Endodermal cell (in vitro differentiated cells): Measurements from ENCODE around the gene SYCP2L. TPM values are rescaled to one million over a fixed set of nuclear protein-coding genes. Genes with fewer than 3 reads are reported as not detected.

Source experiments
- DNase-seq: peaks from one replicate; pipeline ENCODE4 v3.0.0-alpha.2; 2017
- H3K27ac ChIP-seq: 2 replicates; pipeline ENCODE4 v1.5.1; 2013; ENCODE audit warnings: mild to moderate bottlenecking, low read depth, low read length, moderate library complexity
- H3K27me3 ChIP-seq: 2 replicates; pipeline ENCODE4 v1.6.1; 2013; ENCODE audit warnings: mild to moderate bottlenecking, low read length, moderate library complexity; ENCODE audit not compliant: insufficient read depth, control insufficient read depth, poor library complexity, severe bottlenecking
- H3K36me3 ChIP-seq: 2 replicates; pipeline ENCODE4 v1.7.0; 2013; ENCODE audit warnings: mild to moderate bottlenecking, low read length, moderate library complexity; ENCODE audit not compliant: control insufficient read depth, insufficient read depth
- H3K4me1 ChIP-seq: one replicate; pipeline ENCODE4 v1.7.0; 2013; ENCODE audit warnings: low read length; ENCODE audit not compliant: control insufficient read depth, insufficient read depth
- H3K4me3 ChIP-seq: 2 replicates; pipeline ENCODE4 v1.5.1; 2013; ENCODE audit warnings: mild to moderate bottlenecking, low read length, moderate library complexity
- H3K9ac ChIP-seq: 2 replicates; pipeline ENCODE4 v1.6.1; 2013; ENCODE audit warnings: mild to moderate bottlenecking, low read length, moderate library complexity; ENCODE audit not compliant: poor library complexity, severe bottlenecking; ENCODE audit errors: extremely low read depth
- H3K9me3 ChIP-seq: 2 replicates; pipeline ENCODE4 v1.6.1; 2013; ENCODE audit warnings: mild to moderate bottlenecking, low read length, moderate library complexity; ENCODE audit not compliant: control insufficient read depth
- H3K27ac Mint-ChIP-seq: 2 replicates; pipeline ENCODE4 v1.8.0; 2020; ENCODE audit warnings: mixed read lengths
- H3K27me3 Mint-ChIP-seq: 2 replicates; pipeline ENCODE4 v1.8.0; 2021; ENCODE audit warnings: mild to moderate bottlenecking, mixed read lengths; ENCODE audit not compliant: insufficient read depth
- H3K36me3 Mint-ChIP-seq: 2 replicates; pipeline ENCODE4 v1.8.0; 2020; ENCODE audit warnings: low read depth, mixed read lengths
- H3K4me1 Mint-ChIP-seq: 2 replicates; pipeline ENCODE4 v1.8.0; 2020; ENCODE audit warnings: mixed read lengths
- H3K4me3 Mint-ChIP-seq: 2 replicates; pipeline ENCODE4 v1.8.0; 2020; ENCODE audit warnings: mild to moderate bottlenecking, moderate library complexity, mixed read lengths
- H3K9me3 Mint-ChIP-seq: 2 replicates; pipeline ENCODE4 v1.8.0; 2020; ENCODE audit warnings: mild to moderate bottlenecking, mixed read lengths
- CTCF ChIP-seq: fragments of 200-600 bp; sonication (generic); conservative IDR thresholded peaks from 2 replicates; pipeline ENCODE4 v1.5.0; 2021; ENCODE audit warnings: antibody characterized with exemption, mild to moderate bottlenecking
- WGBS, 2 experiments: methylation state at CpG; one replicate each; pipeline versions ENCODE4 v1.1.5 to v1.1.7; 2013; ENCODE audit warnings: missing lambda C conversion rate in 2 of 2, mixed read lengths in 1 of 2; ENCODE audit not compliant: insufficient coverage in 1 of 2, insufficient read length in 1 of 2; 5-methylcytosine and 5-hydroxymethylcytosine counted together
- total RNA-seq, 2 donors: library from RNA; stranded (reverse); fragmentation: NEBNext Ultra II Directional in 1 of 2; extraction: Animal tissue kit (Norgen Biotek cat#: 25700) in 1 of 2; gene quantifications; 2 replicates in 1 of 2; 3 replicates in 1 of 2; pipeline ENCODE4 v1.2.1, GENCODE V29; 2021

Gene SYCP2L
- total RNA-seq, 2 donors from 2014 or later, result 4.2 to 12.4 TPM

- TF ChIP-seq CTCF, result peak; percentile 55
- 76% methylated on average over 3 of the region's 3 CpGs; no CpG with 5 or more reads in 1 of the 2 experiments for WGBS, 2 experiments
- no peaks in the 10 kb centered on the region for H3K9me3 ChIP-seq
- no peak overlapping the region for H3K9ac ChIP-seq
- H3K4me3 ChIP-seq, result no peak overlapping the region
- Mint-ChIP-seq H3K27me3 (peaks cover 12% of the 10 kb centered on the region), H3K36me3 (peaks cover 4% of the 10 kb centered on the region), H3K4me3 (no peak overlapping the region), H3K4me1 (peaks cover 40% of the 10 kb centered on the region), H3K9me3 (no peaks in the 10 kb centered on the region), H3K27ac (no peak overlapping the region)
- no peaks in the 10 kb centered on the region for H3K27me3 ChIP-seq
- no peak overlapping the region for H3K27ac ChIP-seq
- peaks cover 37% of the 10 kb centered on the region for H3K4me1 ChIP-seq
- H3K36me3 ChIP-seq, result peaks cover 18% of the 10 kb centered on the region
- DNase-seq, result peak; percentile 57
These were observed 126.8 kb downstream of the SYCP2L start for GRCh38 chr6:11013721-11014070.

GRCh38 chr6:11015102-11015501, 128.2 kb downstream of the SYCP2L start:
- Histone ChIP-seq H3K27me3 (no peaks in the 10 kb centered on the region), H3K36me3 (peaks cover 7% of the 10 kb centered on the region), H3K4me3 (no peak overlapping the region), H3K4me1 (peaks cover 30% of the 10 kb centered on the region), H3K9me3 (no peaks in the 10 kb centered on the region), H3K27ac (no peak overlapping the region), H3K9ac (no peak overlapping the region)
- Mint-ChIP-seq H3K9me3 (no peaks in the 10 kb centered on the region), H3K4me1 (peaks cover 31% of the 10 kb centered on the region), H3K27me3 (peaks cover 9% of the 10 kb centered on the region), H3K4me3 (no peak overlapping the region), H3K27ac (no peak overlapping the region), H3K36me3 (peaks cover 2% of the 10 kb centered on the region)
- TF ChIP-seq CTCF, result no peak
- DNase-seq, result no peak

- Mint-ChIP-seq H3K36me3 (no peaks in the 10 kb centered on the region), H3K9me3 (no peaks in the 10 kb centered on the region), H3K27ac (peak overlapping the region; percentile 48), H3K27me3 (peaks cover 5% of the 10 kb centered on the region), H3K4me3 (no peak overlapping the region), H3K4me1 (peaks cover 34% of the 10 kb centered on the region)
- H3K9ac ChIP-seq, result no peak overlapping the region
- no peaks in the 10 kb centered on the region for H3K9me3 ChIP-seq
- no peak overlapping the region for H3K4me3 ChIP-seq
- no peaks in the 10 kb centered on the region for H3K27me3 ChIP-seq
- TF ChIP-seq CTCF, result no peak
- H3K27ac ChIP-seq, result no peak overlapping the region
- DNase-seq, result no peak
- WGBS, 2 experiments, result 82% methylated on average over 1 of the region's 1 CpG; no CpG with 5 or more reads in 1 of the 2 experiments
- peaks cover 41% of the 10 kb centered on the region for H3K4me1 ChIP-seq
- no peaks in the 10 kb centered on the region for H3K36me3 ChIP-seq
These were observed 129.6 kb downstream of the SYCP2L start for GRCh38 chr6:11016452-11016851.
